Measurements from ENCODE around the gene SAMHD1. TPM values are rescaled to one million over a fixed set of nuclear protein-coding genes. Genes with fewer than 3 reads are reported as not detected.

Gene SAMHD1
- total RNA-seq, 4 donors from 2014 or later: 348 to 854 (median 449) TPM

DNA sequence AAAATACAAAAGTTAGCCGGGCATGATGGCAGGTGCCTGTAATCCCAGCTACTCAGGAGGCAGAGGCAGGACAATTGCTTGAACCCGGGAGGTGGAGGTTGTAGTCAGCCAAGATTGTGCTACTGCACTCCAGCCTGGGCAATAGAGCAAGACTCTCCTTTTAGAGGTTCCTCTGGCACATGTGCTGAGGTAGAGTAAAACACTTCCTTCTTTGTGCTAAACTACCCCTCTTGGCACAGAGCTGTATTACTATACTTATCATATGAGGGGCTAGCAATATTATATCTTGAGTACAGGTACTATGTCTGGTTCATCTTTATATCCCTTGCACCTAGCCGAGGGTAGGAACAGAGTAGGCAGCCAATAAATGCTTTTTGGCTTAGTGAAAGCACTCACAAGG lies 40.2 kb upstream of the SAMHD1 start:
- Histone ChIP-seq H3K36me3 (peaks cover 0 to 12% of the 10 kb centered on the region in 2 donors), H3K4me1 (no peaks in the 10 kb centered on the region), H3K27ac (no peak overlapping the region), H3K4me3 (no peak overlapping the region), H3K9me3 (peaks cover 0 to 12% (median 0%) of the 10 kb centered on the region in 3 donors), H3K27me3 (no peaks in the 10 kb centered on the region)
- TF ChIP-seq EP300 (IDR thresholded peaks at IDR 0.05): no peak
- TF ChIP-seq, protein P1, sequence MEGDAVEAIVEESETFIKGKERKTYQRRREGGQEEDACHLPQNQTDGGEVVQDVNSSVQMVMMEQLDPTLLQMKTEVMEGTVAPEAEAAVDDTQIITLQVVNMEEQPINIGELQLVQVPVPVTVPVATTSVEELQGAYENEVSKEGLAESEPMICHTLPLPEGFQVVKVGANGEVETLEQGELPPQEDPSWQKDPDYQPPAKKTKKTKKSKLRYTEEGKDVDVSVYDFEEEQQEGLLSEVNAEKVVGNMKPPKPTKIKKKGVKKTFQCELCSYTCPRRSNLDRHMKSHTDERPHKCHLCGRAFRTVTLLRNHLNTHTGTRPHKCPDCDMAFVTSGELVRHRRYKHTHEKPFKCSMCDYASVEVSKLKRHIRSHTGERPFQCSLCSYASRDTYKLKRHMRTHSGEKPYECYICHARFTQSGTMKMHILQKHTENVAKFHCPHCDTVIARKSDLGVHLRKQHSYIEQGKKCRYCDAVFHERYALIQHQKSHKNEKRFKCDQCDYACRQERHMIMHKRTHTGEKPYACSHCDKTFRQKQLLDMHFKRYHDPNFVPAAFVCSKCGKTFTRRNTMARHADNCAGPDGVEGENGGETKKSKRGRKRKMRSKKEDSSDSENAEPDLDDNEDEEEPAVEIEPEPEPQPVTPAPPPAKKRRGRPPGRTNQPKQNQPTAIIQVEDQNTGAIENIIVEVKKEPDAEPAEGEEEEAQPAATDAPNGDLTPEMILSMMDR (IDR thresholded peaks at IDR 0.05): no peak
- no peak for TF ChIP-seq POLR2A (IDR thresholded peaks at IDR 0.05)
- TF ChIP-seq POLR2AphosphoS5 (IDR thresholded peaks at IDR 0.05): no peak
- 98 to 100% methylated on average over 1 to 3 of the region's 3 CpGs for WGBS, 2 donors (ENCODE audit: low coverage in 1 of 2)
- no peak for ATAC-seq

DNA sequence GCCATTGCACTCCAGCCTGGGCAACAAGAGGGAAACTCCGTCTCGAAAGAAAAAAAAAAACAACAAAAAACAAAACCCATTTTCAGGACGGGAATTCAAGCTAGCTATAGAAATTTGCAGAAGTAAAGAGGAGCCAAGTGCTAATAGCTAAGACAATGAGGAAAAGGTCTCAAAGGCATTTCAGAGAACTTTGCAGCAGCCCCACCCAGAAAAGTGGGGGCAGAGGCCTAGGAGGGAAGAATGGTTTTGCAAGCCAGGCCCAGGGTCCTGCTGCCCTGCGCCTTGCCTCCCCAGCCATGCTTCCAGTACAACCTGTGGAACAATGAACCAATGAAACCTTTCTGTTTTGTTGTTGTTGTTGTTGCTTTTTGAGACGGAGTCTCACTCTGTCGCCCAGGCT lies 38.3 kb upstream of the SAMHD1 start:
- H3K27ac ChIP-seq: no peak overlapping the region
- no peak for ATAC-seq
- peaks cover 0 to 12% (median 0%) of the 10 kb centered on the region in 3 donors for H3K9me3 ChIP-seq
- no peaks in the 10 kb centered on the region for H3K4me1 ChIP-seq
- H3K27me3 ChIP-seq: no peaks in the 10 kb centered on the region
- H3K4me3 ChIP-seq: no peak overlapping the region
- WGBS, 2 donors (ENCODE audit: low coverage in 1 of 2): 53 to 80% methylated on average over 3 to 6 of the region's 6 CpGs
- TF ChIP-seq EP300 (IDR thresholded peaks at IDR 0.05): no peak
- H3K36me3 ChIP-seq: peaks cover 0 to 3% of the 10 kb centered on the region in 2 donors

DNA sequence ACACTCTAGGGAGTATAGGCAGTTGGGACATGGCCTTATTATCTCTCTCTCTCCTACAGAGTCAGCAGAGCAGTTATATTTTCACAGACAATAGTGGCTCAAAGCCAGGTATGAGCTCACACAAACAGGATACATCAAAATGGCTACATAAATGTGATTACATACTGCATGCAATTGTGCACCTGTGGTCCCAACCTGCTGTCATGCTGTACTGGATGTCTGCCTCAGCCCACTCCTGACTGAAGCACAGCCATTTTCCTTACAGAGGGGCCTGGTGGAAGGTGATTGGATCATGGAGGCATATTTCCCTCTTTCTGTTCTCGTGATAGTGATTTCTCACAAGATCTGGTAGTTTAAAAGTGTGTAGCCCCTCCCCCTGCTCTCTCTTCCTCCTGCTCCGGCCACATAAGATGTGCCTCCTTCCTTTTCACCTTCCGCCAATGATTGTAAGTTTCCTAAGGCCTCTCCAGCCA lies 37.0 kb upstream of the SAMHD1 start:
- peaks cover 0 to 9% (median 0%) of the 10 kb centered on the region in 3 donors for H3K9me3 ChIP-seq
- WGBS, 2 donors (ENCODE audit: low coverage in 1 of 2): 26 to 82% methylated on average over 2 to 3 of the region's 3 CpGs
- TF ChIP-seq EP300 (IDR thresholded peaks at IDR 0.05) (no peak), POLR2A (IDR thresholded peaks at IDR 0.05) (no peak), POLR2AphosphoS5 (IDR thresholded peaks at IDR 0.05) (no peak)
- TF ChIP-seq, protein P1 (IDR thresholded peaks at IDR 0.05): no peak
- ATAC-seq: no peak
- no peak overlapping the region for H3K27ac ChIP-seq
- H3K27me3 ChIP-seq: no peaks in the 10 kb centered on the region
- H3K4me3 ChIP-seq: no peak overlapping the region
- no peaks in the 10 kb centered on the region for H3K36me3 ChIP-seq
- H3K4me1 ChIP-seq: no peaks in the 10 kb centered on the region

- Histone ChIP-seq H3K4me1 (no peaks in the 10 kb centered on the region), H3K4me3 (no peak overlapping the region), H3K27me3 (no peaks in the 10 kb centered on the region), H3K36me3 (no peaks in the 10 kb centered on the region), H3K27ac (no peak overlapping the region), H3K9me3 (no peaks in the 10 kb centered on the region)
- ATAC-seq: no peak
- WGBS, 2 donors (ENCODE audit: low coverage in 1 of 2): 60 to 61% methylated on average over 1 to 5 of the region's 6 CpGs
- TF ChIP-seq, protein P1 (IDR thresholded peaks at IDR 0.05): no peak
- TF ChIP-seq POLR2A (IDR thresholded peaks at IDR 0.05) (no peak), POLR2AphosphoS5 (IDR thresholded peaks at IDR 0.05) (no peak), EP300 (IDR thresholded peaks at IDR 0.05) (no peak)
Observed at GRCh38 chr20:36984257-36984638, 32.7 kb upstream of the SAMHD1 start.

GRCh38 chr20:36975099-36975818 lies 23.8 kb upstream of the SAMHD1 start:
- H3K4me1 ChIP-seq: no peaks in the 10 kb centered on the region
- no peaks in the 10 kb centered on the region for H3K36me3 ChIP-seq
- H3K4me3 ChIP-seq: no peak overlapping the region
- no peak for TF ChIP-seq POLR2A (IDR thresholded peaks at IDR 0.05)
- TF ChIP-seq EP300 (IDR thresholded peaks at IDR 0.05): no peak
- TF ChIP-seq POLR2AphosphoS5 (IDR thresholded peaks at IDR 0.05): no peak
- TF ChIP-seq, protein P1 (IDR thresholded peaks at IDR 0.05): no peak
- 52 to 69% methylated on average over 2 of the region's 3 CpGs for WGBS, 2 donors (ENCODE audit: low coverage in 1 of 2)
- no peaks in the 10 kb centered on the region for H3K27me3 ChIP-seq
- ATAC-seq: no peak
- no peak overlapping the region for H3K27ac ChIP-seq
- no peaks in the 10 kb centered on the region for H3K9me3 ChIP-seq
